IPS-NIHi11 (cell line): ENCODE measurements around the gene LLCFC1.
"Not testable (repeated sequence)": the region's sequence is repeated elsewhere in the genome, so short reads cannot be mapped to it uniquely, and the experiment has no call there.

Experiments
- DNase-seq: peaks from one replicate; pipeline ENCODE4 v3.0.0; 2012; ENCODE audit warnings: mixed read lengths, low spot score

LLCFC1 gene

GRCh38 chr7:142942746-142943145 is 3.5 kb downstream of the LLCFC1 start:
- DNase-seq: no peak

- no peak for DNase-seq
Measured at GRCh38 chr7:142943706-142944268, 4.5 kb downstream of the LLCFC1 start.

- DNase-seq: no peak
Measured at GRCh38 chr7:142945001-142945400, 5.7 kb downstream of the LLCFC1 start.

GRCh38 chr7:142948603-142949002 is 9.3 kb downstream of the LLCFC1 start:
- no peak for DNase-seq

GRCh38 chr7:142950235-142950634 is 11.0 kb downstream of the LLCFC1 start:
- no peak for DNase-seq

GRCh38 chr7:142954680-142955268 is 15.5 kb downstream of the LLCFC1 start:
- DNase-seq: no peak

GRCh38 chr7:142956951-142957623 is 17.8 kb downstream of the LLCFC1 start:
- DNase-seq: no peak

- no peak for DNase-seq
Measured at GRCh38 chr7:142957723-142958122, 18.4 kb downstream of the LLCFC1 start.

- DNase-seq: no peak
Measured at GRCh38 chr7:142959202-142959601, 19.9 kb downstream of the LLCFC1 start.

GRCh38 chr7:142960955-142961512 is 21.8 kb downstream of the LLCFC1 start:
- no peak for DNase-seq

- DNase-seq: no peak
Measured at GRCh38 chr7:142961595-142961972, 22.3 kb downstream of the LLCFC1 start.

- DNase-seq: no peak
Measured at GRCh38 chr7:142961973-142962926, 23.0 kb downstream of the LLCFC1 start, which contains the start of gene KEL. Gene KEL (minus strand): TSS chr7:142962363. CDS start chr7:142962206, 157 bp downstream.

- no peak for DNase-seq
Measured at GRCh38 chr7:142962991-142963390, 23.7 kb downstream of the LLCFC1 start.

GRCh38 chr7:142963993-142964392 is 24.7 kb downstream of the LLCFC1 start:
- DNase-seq: no peak

- DNase-seq: no peak
Measured at GRCh38 chr7:142964502-142965246, 25.4 kb downstream of the LLCFC1 start.

- DNase-seq: no peak
Measured at GRCh38 chr7:142968229-142968628, 28.9 kb downstream of the LLCFC1 start.

- DNase-seq: no peak
Measured at GRCh38 chr7:142969183-142969582, 29.9 kb downstream of the LLCFC1 start.

- no peak for DNase-seq
Measured at GRCh38 chr7:142974626-142975025, 35.3 kb downstream of the LLCFC1 start.

- not testable (repeated sequence) for DNase-seq
Measured at GRCh38 chr7:142978402-142978801, 39.1 kb downstream of the LLCFC1 start.

- DNase-seq: no peak
Measured at GRCh38 chr7:142983825-142984224, 44.5 kb downstream of the LLCFC1 start.

GRCh38 chr7:142984297-142984696 is 45.0 kb downstream of the LLCFC1 start:
- no peak for DNase-seq
